ENCODE measurements around the gene OR2T3. TPM values are rescaled to one million over a fixed set of nuclear protein-coding genes. Genes with fewer than 3 reads are reported as not detected.
"Not testable (repeated sequence)": the region's sequence is repeated elsewhere in the genome, so short reads cannot be mapped to it uniquely, and the experiment has no call there.

OR2T3 gene
- not detected in 2 replicates for total RNA-seq
- long read RNA-seq, result 0 reads

GRCh38 chr1:248473051-248473450 is at the start of gene OR2T3:
TSS of gene OR2T3 (plus strand) at chr1:248473351. CDS start at chr1:248473351, 0 bp downstream.
- H3K36me3 Mint-ChIP-seq (ENCODE audit: insufficient read depth); H3K4me3 Mint-ChIP-seq (ENCODE audit: low read depth); H3K4me1 Mint-ChIP-seq (ENCODE audit: low read depth); H3K27ac Mint-ChIP-seq; DNase-seq (ENCODE audit: low spot score, unreplicated experiment); H3K27me3 Mint-ChIP-seq: not testable (repeated sequence)
- peaks cover 29% of the 10 kb centered on the region for H3K9me3 Mint-ChIP-seq (ENCODE audit: low read depth)

DNA sequence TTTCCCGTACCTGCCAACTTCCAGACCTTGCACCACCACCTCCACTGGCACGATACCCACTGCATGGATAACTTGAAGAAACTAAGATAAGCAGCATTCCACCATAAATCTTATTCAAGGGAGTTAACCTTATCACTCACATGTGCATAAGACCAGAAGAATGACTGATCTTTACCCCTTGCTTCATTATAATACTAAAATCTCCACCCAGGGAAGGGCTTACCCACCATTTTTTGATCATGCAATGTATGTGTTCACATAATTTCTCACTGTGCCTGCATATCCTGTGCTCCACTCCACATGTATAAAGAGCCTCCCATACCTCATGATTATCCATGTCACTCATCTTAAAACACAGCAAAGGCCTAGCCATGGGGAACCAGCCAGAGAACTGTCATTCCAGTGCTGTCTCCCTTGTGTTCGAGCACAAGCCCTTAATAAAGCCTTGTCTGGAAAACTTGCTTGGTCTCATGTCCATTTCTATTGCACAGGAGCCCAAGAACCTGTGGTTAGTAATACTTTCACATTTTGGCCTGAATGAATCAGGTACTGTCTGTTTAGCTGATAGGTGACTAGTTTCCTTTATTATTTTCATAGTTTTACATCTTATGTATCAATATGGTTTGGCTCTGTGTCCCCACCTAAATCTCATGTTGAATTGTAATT is 45.5 kb upstream of the OR2T3 start:
- not testable (repeated sequence) for DNase-seq (ENCODE audit: low spot score, unreplicated experiment); H3K4me1 Mint-ChIP-seq (ENCODE audit: low read depth); H3K27ac Mint-ChIP-seq; H3K4me3 Mint-ChIP-seq (ENCODE audit: low read depth); H3K36me3 Mint-ChIP-seq (ENCODE audit: insufficient read depth); H3K27me3 Mint-ChIP-seq
- peaks cover 62% of the 10 kb centered on the region for H3K9me3 Mint-ChIP-seq (ENCODE audit: low read depth)

GRCh38 chr1:248428192-248428533 is 45.0 kb upstream of the OR2T3 start:
- not testable (repeated sequence) for H3K4me1 Mint-ChIP-seq (ENCODE audit: low read depth); H3K4me3 Mint-ChIP-seq (ENCODE audit: low read depth); H3K27ac Mint-ChIP-seq; H3K27me3 Mint-ChIP-seq; DNase-seq (ENCODE audit: low spot score, unreplicated experiment); H3K36me3 Mint-ChIP-seq (ENCODE audit: insufficient read depth)
- H3K9me3 Mint-ChIP-seq (ENCODE audit: low read depth), result peaks cover 58% of the 10 kb centered on the region

GRCh38 chr1:248431683-248432082 is 41.5 kb upstream of the OR2T3 start:
- DNase-seq (ENCODE audit: low spot score, unreplicated experiment); H3K36me3 Mint-ChIP-seq (ENCODE audit: insufficient read depth); H3K27me3 Mint-ChIP-seq; H3K27ac Mint-ChIP-seq; H3K4me1 Mint-ChIP-seq (ENCODE audit: low read depth); H3K4me3 Mint-ChIP-seq (ENCODE audit: low read depth): not testable (repeated sequence)
- peaks cover 48% of the 10 kb centered on the region for H3K9me3 Mint-ChIP-seq (ENCODE audit: low read depth)

DNA sequence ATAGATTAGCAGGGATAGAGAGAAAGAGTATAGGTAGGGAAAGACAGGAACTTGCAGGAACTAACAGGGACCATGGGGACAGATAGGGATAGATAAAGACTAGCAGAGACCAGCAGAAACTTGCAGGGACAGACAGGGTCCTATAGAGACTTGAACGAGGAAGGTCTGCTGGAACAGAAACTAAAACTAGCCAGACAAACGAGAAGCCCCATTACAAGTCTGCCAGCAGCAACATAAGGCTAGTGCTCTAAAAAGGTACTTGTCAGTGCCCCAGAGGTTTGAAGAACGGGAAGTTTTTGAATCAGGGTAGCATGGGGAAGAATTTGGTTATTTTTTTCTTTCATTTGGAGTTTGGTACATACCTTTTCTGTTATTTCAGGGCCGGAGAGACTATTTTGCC is 41.0 kb upstream of the OR2T3 start:
- not testable (repeated sequence) for H3K27ac Mint-ChIP-seq; DNase-seq (ENCODE audit: low spot score, unreplicated experiment); H3K4me1 Mint-ChIP-seq (ENCODE audit: low read depth); H3K4me3 Mint-ChIP-seq (ENCODE audit: low read depth); H3K27me3 Mint-ChIP-seq; H3K36me3 Mint-ChIP-seq (ENCODE audit: insufficient read depth)
- H3K9me3 Mint-ChIP-seq (ENCODE audit: low read depth), result peaks cover 43% of the 10 kb centered on the region

DNA sequence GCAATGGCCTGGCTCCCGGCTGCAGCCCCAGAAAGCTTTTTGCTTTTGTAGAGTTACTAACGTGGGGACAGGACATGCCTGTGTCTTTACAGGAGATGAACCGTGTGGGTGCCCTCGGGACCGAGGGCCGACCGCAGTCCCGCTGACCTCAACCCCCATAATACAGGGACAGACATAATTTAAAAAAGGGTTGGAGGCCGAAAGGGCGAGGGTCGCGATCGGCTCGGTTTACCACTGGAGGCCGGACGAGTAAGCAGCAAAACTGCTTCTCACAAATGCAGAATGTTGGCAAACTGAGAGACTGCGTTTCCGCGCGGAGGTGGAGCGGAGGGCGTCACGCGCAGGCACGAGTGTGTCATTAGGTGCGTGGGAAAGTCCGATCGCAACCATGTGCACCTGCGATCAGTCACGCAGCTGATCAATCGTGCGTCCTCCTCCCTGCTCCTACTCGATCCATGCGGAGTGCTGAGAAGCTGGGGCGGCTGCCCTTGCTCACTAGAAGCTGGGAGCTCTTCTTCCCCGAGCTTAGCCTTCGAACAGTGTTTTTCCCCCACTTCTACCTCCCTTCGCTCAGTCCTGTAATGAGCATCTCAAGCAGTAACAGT is 39.2 kb upstream of the OR2T3 start:
- not testable (repeated sequence) for H3K4me3 Mint-ChIP-seq (ENCODE audit: low read depth); H3K27me3 Mint-ChIP-seq; H3K4me1 Mint-ChIP-seq (ENCODE audit: low read depth); H3K36me3 Mint-ChIP-seq (ENCODE audit: insufficient read depth); DNase-seq (ENCODE audit: low spot score, unreplicated experiment); H3K27ac Mint-ChIP-seq
- peaks cover 37% of the 10 kb centered on the region for H3K9me3 Mint-ChIP-seq (ENCODE audit: low read depth)

GRCh38 chr1:248434913-248435312 is 38.2 kb upstream of the OR2T3 start:
- H3K9me3 Mint-ChIP-seq (ENCODE audit: low read depth), result peaks cover 36% of the 10 kb centered on the region
- DNase-seq (ENCODE audit: low spot score, unreplicated experiment); H3K27me3 Mint-ChIP-seq; H3K4me1 Mint-ChIP-seq (ENCODE audit: low read depth); H3K27ac Mint-ChIP-seq; H3K4me3 Mint-ChIP-seq (ENCODE audit: low read depth); H3K36me3 Mint-ChIP-seq (ENCODE audit: insufficient read depth): not testable (repeated sequence)

DNA sequence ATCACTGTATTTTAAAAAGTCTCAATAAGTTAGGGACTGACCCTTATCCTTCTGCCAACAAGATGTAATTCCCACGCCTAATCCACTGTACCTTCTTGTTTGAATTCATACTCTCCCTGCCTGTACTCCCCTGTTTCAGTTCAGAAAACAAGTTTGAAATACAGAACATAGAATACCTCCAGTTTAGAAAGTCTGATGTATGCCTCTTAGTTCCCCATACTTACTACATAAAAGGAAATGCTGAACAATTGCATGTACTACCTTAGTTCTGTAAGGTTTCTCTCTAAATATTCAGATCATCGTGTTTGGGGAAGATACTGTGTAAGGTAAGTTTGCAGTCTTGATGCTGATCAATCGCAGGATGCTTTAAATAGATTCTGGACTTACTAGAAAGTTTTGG is 36.8 kb upstream of the OR2T3 start:
- H3K27me3 Mint-ChIP-seq; H3K4me1 Mint-ChIP-seq (ENCODE audit: low read depth); H3K36me3 Mint-ChIP-seq (ENCODE audit: insufficient read depth); H3K27ac Mint-ChIP-seq; H3K4me3 Mint-ChIP-seq (ENCODE audit: low read depth); DNase-seq (ENCODE audit: low spot score, unreplicated experiment): not testable (repeated sequence)
- H3K9me3 Mint-ChIP-seq (ENCODE audit: low read depth), result peaks cover 28% of the 10 kb centered on the region

- not testable (repeated sequence) for H3K4me1 Mint-ChIP-seq (ENCODE audit: low read depth); H3K36me3 Mint-ChIP-seq (ENCODE audit: insufficient read depth); H3K27ac Mint-ChIP-seq; H3K27me3 Mint-ChIP-seq; DNase-seq (ENCODE audit: low spot score, unreplicated experiment); H3K4me3 Mint-ChIP-seq (ENCODE audit: low read depth)
- peaks cover 14% of the 10 kb centered on the region for H3K9me3 Mint-ChIP-seq (ENCODE audit: low read depth)
Measured at GRCh38 chr1:248438668-248439067, 34.5 kb upstream of the OR2T3 start.

GRCh38 chr1:248439283-248439682 is 33.9 kb upstream of the OR2T3 start:
- H3K36me3 Mint-ChIP-seq (ENCODE audit: insufficient read depth); H3K4me3 Mint-ChIP-seq (ENCODE audit: low read depth); H3K4me1 Mint-ChIP-seq (ENCODE audit: low read depth); DNase-seq (ENCODE audit: low spot score, unreplicated experiment); H3K27me3 Mint-ChIP-seq; H3K27ac Mint-ChIP-seq: not testable (repeated sequence)
- peaks cover 16% of the 10 kb centered on the region for H3K9me3 Mint-ChIP-seq (ENCODE audit: low read depth)

DNA sequence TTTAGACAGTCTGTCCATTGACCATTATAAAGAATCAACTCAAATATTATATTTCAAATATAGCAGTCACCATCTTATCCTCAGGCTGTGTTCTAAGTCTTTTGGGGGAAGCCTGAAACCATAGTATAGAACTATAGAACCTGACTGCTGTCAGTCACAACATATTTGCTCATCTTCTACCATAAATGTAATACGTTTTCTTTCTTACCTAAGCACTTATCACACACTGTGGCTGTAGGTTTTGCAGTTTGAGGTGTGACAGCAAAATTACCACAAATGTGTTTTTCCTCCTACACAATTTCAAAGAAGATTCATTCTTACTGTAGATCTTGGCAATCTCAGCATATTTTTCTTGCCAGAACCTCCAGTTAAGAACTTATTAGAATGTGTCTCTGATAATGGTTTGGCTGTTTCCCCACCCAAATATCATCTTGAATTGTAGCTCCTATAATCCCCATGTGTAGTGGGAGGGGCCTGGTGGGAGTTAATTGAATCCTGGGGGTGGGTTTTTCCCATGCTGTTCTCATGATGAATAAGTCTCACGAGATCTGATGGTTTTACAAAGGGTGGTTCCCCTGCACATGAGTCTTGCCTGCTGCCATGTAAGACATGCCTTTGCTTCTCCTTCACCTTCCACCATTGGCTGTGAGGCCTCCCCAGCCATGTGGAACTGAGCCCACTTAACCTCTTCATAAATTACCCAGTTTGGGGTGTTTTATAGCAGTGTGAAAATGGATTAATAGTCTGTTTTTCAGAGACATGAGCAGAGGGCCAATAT is 30.5 kb upstream of the OR2T3 start:
- H3K4me1 Mint-ChIP-seq (ENCODE audit: low read depth); H3K4me3 Mint-ChIP-seq (ENCODE audit: low read depth); H3K36me3 Mint-ChIP-seq (ENCODE audit: insufficient read depth); H3K27me3 Mint-ChIP-seq; DNase-seq (ENCODE audit: low spot score, unreplicated experiment); H3K27ac Mint-ChIP-seq: not testable (repeated sequence)
- peaks cover 31% of the 10 kb centered on the region for H3K9me3 Mint-ChIP-seq (ENCODE audit: low read depth)

DNA sequence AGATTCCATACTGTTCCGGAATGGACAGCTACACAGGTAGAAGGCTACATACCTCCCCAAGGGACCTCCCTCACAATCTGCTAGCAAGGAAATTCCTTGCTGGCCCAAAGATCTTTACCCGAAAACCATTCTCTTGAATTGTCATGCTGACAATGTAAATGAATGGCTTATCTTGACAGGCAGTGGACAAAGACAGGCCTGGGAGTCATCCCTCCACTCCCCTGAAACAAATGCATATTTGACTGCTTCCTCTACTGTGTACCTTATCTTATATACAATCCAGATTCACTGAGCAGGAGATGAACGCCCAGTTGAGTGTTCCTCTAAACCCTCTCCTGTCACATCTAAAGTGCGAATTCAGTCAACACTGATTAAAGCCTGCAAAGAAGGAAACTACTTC is 28.5 kb upstream of the OR2T3 start:
- not testable (repeated sequence) for H3K27ac Mint-ChIP-seq
- peaks cover 27% of the 10 kb centered on the region for H3K9me3 Mint-ChIP-seq (ENCODE audit: low read depth)

DNA sequence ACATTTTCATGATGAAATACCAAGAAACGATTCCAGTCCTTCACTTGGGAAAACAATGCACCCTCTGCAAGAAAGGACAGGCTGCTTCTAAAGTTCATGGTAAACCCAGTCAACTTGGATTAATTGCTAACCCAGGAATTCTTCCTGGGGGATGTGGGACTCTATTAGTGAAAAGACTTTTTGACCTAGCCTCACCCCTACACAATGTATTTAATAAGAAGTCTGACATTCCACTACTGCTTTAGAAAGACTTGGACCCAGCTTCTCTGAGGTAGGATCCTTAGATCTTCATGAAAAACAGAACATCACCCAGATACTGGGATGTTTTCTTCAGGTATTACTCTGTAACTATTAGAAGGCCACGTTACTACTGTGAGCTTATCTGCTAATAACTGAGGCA is 27.8 kb upstream of the OR2T3 start, which contains the start of gene OR2T2:
Gene OR2T2 (plus strand): TSS at position 239 of the 400 bp plus-strand sequence. CDS start 7,161 bp downstream, outside the sequence.
- H3K9me3 Mint-ChIP-seq (ENCODE audit: low read depth), result peaks cover 25% of the 10 kb centered on the region

More for the DNA sequence above, 28.5 kb upstream of the OR2T3 start:
- H3K36me3 Mint-ChIP-seq (ENCODE audit: insufficient read depth); DNase-seq (ENCODE audit: low spot score, unreplicated experiment); H3K27me3 Mint-ChIP-seq; H3K4me3 Mint-ChIP-seq (ENCODE audit: low read depth); H3K4me1 Mint-ChIP-seq (ENCODE audit: low read depth): not testable (repeated sequence)

More for the DNA sequence above, 27.8 kb upstream of the OR2T3 start, which contains the start of gene OR2T2:
- not testable (repeated sequence) for H3K4me1 Mint-ChIP-seq (ENCODE audit: low read depth); H3K4me3 Mint-ChIP-seq (ENCODE audit: low read depth); H3K36me3 Mint-ChIP-seq (ENCODE audit: insufficient read depth); H3K27ac Mint-ChIP-seq; DNase-seq (ENCODE audit: low spot score, unreplicated experiment); H3K27me3 Mint-ChIP-seq

All from progenitor cell of endocrine pancreas (in vitro differentiated cells).